Measurements from ENCODE around the gene RBM43. TPM values are rescaled to one million over a fixed set of nuclear protein-coding genes. Genes with fewer than 3 reads are reported as not detected.
"Not testable (repeated sequence)": the region's sequence is repeated elsewhere in the genome, so short reads cannot be mapped to it uniquely, and the experiment has no call there.

RBM43 gene
- total RNA-seq, 2 donors from 2014 or later = 6.2 to 6.4 TPM

- no peaks in the 10 kb centered on the region for H3K9me3 ChIP-seq
- DNase-seq (ENCODE audit: low spot score) = no peak
Measured at GRCh38 chr2:151299920-151300539, 38.4 kb upstream of the RBM43 start.

GRCh38 chr2:151297882-151298281, 36.2 kb upstream of the RBM43 start:
- no peaks in the 10 kb centered on the region for H3K9me3 ChIP-seq
- no peaks in the 10 kb centered on the region for H3K4me1 ChIP-seq (replicated peaks)
- DNase-seq (ENCODE audit: low spot score) = no peak
- WGBS = 0% methylated on average over 1 of the region's 1 CpG
- no peak overlapping the region for H3K27ac ChIP-seq
- H3K27me3 ChIP-seq (replicated peaks; ENCODE audit: insufficient read depth) = no peaks in the 10 kb centered on the region
- TF ChIP-seq POLR2AphosphoS5 (IDR thresholded peaks at IDR 0.05) (no peak), CTCF (IDR thresholded peaks at IDR 0.05) (no peak), POLR2A (IDR thresholded peaks at IDR 0.05) (no peak)
- H3K36me3 ChIP-seq = no peaks in the 10 kb centered on the region
- intact Hi-C loops (cut with DNase I) = no loop called here
- no peak overlapping the region for H3K4me3 ChIP-seq

More at GRCh38 chr2:151299920-151300539, 38.4 kb upstream of the RBM43 start:
- H3K27ac ChIP-seq = no peak overlapping the region
- no peak overlapping the region for H3K4me3 ChIP-seq
- no peaks in the 10 kb centered on the region for H3K27me3 ChIP-seq (replicated peaks; ENCODE audit: insufficient read depth)
- intact Hi-C loops (cut with DNase I) = no loop called here
- TF ChIP-seq POLR2A (IDR thresholded peaks at IDR 0.05) = no peak
- TF ChIP-seq CTCF (IDR thresholded peaks at IDR 0.05) = no peak
- TF ChIP-seq POLR2AphosphoS5 (IDR thresholded peaks at IDR 0.05) = no peak
- no peaks in the 10 kb centered on the region for H3K36me3 ChIP-seq
- no peaks in the 10 kb centered on the region for H3K4me1 ChIP-seq (replicated peaks)
- WGBS = 88% methylated on average over 6 of the region's 6 CpGs

GRCh38 chr2:151295926-151296325, 34.3 kb upstream of the RBM43 start:
- intact Hi-C loops (cut with DNase I); H3K4me1 ChIP-seq (replicated peaks); H3K27me3 ChIP-seq (replicated peaks; ENCODE audit: insufficient read depth); H3K4me3 ChIP-seq; DNase-seq (ENCODE audit: low spot score); H3K9me3 ChIP-seq; H3K36me3 ChIP-seq; H3K27ac ChIP-seq: not testable (repeated sequence)
- 89% methylated on average over 32 of the region's 35 CpGs for WGBS

GRCh38 chr2:151292546-151292945, 30.9 kb upstream of the RBM43 start:
- Histone ChIP-seq H3K9me3 (no peaks in the 10 kb centered on the region), H3K27ac (no peak overlapping the region), H3K4me1 (replicated peaks) (no peaks in the 10 kb centered on the region), H3K4me3 (no peak overlapping the region), H3K27me3 (replicated peaks; ENCODE audit: insufficient read depth) (no peaks in the 10 kb centered on the region), H3K36me3 (no peaks in the 10 kb centered on the region)
- intact Hi-C loops (cut with DNase I) = no loop called here
- TF ChIP-seq POLR2A (IDR thresholded peaks at IDR 0.05) (no peak), POLR2AphosphoS5 (IDR thresholded peaks at IDR 0.05) (no peak), CTCF (IDR thresholded peaks at IDR 0.05) (no peak)
- DNase-seq (ENCODE audit: low spot score) = no peak

GRCh38 chr2:151292141-151292540, 30.5 kb upstream of the RBM43 start:
- DNase-seq (ENCODE audit: low spot score) = no peak
- Histone ChIP-seq H3K36me3 (no peaks in the 10 kb centered on the region), H3K27ac (no peak overlapping the region), H3K27me3 (replicated peaks; ENCODE audit: insufficient read depth) (no peaks in the 10 kb centered on the region), H3K9me3 (no peaks in the 10 kb centered on the region), H3K4me1 (replicated peaks) (no peaks in the 10 kb centered on the region), H3K4me3 (no peak overlapping the region)
- WGBS = 86% methylated on average over 2 of the region's 2 CpGs
- intact Hi-C loops (cut with DNase I) = no loop called here
- no peak for TF ChIP-seq CTCF (IDR thresholded peaks at IDR 0.05)
- no peak for TF ChIP-seq POLR2A (IDR thresholded peaks at IDR 0.05)
- TF ChIP-seq POLR2AphosphoS5 (IDR thresholded peaks at IDR 0.05) = no peak
